ENCODE results near the gene ARHGAP18. TPM values are rescaled to one million over a fixed set of nuclear protein-coding genes. Genes with fewer than 3 reads are reported as not detected.

ARHGAP18 gene
- total and polyA plus RNA-seq, 12 donors, result 2.2 to 15.4 (median 4.1) TPM

GRCh38 chr6:129661536-129662405 is 48.2 kb downstream of the ARHGAP18 start:
- H3K4me3 ChIP-seq, result no peak overlapping the region
- H3K27ac ChIP-seq, result peak overlapping the region in 2 of 10 donors; percentile 7
- H3K27me3 ChIP-seq, result no peaks in the 10 kb centered on the region
- no peaks in the 10 kb centered on the region for H3K9me3 ChIP-seq
- peaks cover 0 to 59% (median 27%) of the 10 kb centered on the region in 9 donors for H3K4me1 ChIP-seq
- ATAC-seq (no peak), DNase-seq (no peak)
- intact Hi-C loops (cut with DNase I), result loop anchor here in 1 of 10 donors (10.0 kb wide), 1 partner anchor 53 kb away; the partner anchor contains the start of gene ARHGAP18
- no peaks in the 10 kb centered on the region for H3K36me3 ChIP-seq
- WGBS, 2 donors, result 75 to 81% methylated on average over 7 of the region's 7 CpGs
- TF ChIP-seq CTCF (IDR thresholded peaks at IDR 0.05), result no peak

- no peak for TF ChIP-seq CTCF (IDR thresholded peaks at IDR 0.05)
- 40 to 42% methylated on average over 2 of the region's 2 CpGs for WGBS, 2 donors
- H3K4me1 ChIP-seq, result peaks cover 0 to 49% (median 24%) of the 10 kb centered on the region in 9 donors
- peak overlapping the region; percentile 26 to 88 (median 68) for H3K27ac ChIP-seq
- DNase-seq (no peak), ATAC-seq (peak in 2 of 8 donors; percentile 9 to 10)
- intact Hi-C loops (cut with DNase I), result loop anchor here in 1 of 10 donors (10.0 kb wide), 1 partner anchor 54 kb away; the partner anchor contains the start of gene ARHGAP18
- no peaks in the 10 kb centered on the region for H3K9me3 ChIP-seq
- H3K4me3 ChIP-seq, result peak overlapping the region in 9 of 10 donors; percentile 13 to 53 (median 39)
- no peaks in the 10 kb centered on the region for H3K36me3 ChIP-seq
- H3K27me3 ChIP-seq, result no peaks in the 10 kb centered on the region
Measured at GRCh38 chr6:129660346-129660676, 49.7 kb downstream of the ARHGAP18 start.

GRCh38 chr6:129659590-129660345 is 50.2 kb downstream of the ARHGAP18 start:
- peaks cover 0 to 49% (median 20%) of the 10 kb centered on the region in 9 donors for H3K4me1 ChIP-seq
- H3K9me3 ChIP-seq, result no peaks in the 10 kb centered on the region
- no peaks in the 10 kb centered on the region for H3K36me3 ChIP-seq
- no peak for TF ChIP-seq CTCF (IDR thresholded peaks at IDR 0.05)
- H3K27ac ChIP-seq, result peak overlapping the region in 9 of 10 donors; percentile 33 to 88 (median 69)
- DNase-seq (peak in 1 of 2 donors; percentile 44), ATAC-seq (peak; percentile 64 to 91 (median 82))
- peak overlapping the region in 9 of 10 donors; percentile 13 to 53 (median 39) for H3K4me3 ChIP-seq
- H3K27me3 ChIP-seq, result no peaks in the 10 kb centered on the region
- intact Hi-C loops (cut with DNase I), result loop anchor here in 1 of 10 donors (10.0 kb wide), 1 partner anchor 55 kb away; the partner anchor contains the start of gene ARHGAP18
- 66% methylated on average over 14 of the region's 14 CpGs for WGBS, 2 donors

- H3K36me3 ChIP-seq, result no peaks in the 10 kb centered on the region
- H3K4me1 ChIP-seq, result peaks cover 0 to 44% (median 20%) of the 10 kb centered on the region in 9 donors
- no peak for DNase-seq
- no peaks in the 10 kb centered on the region for H3K9me3 ChIP-seq
- intact Hi-C loops (cut with DNase I), result no loop called here
- TF ChIP-seq CTCF (IDR thresholded peaks at IDR 0.05), result no peak
- no peak overlapping the region for H3K4me3 ChIP-seq
- WGBS, 2 donors, result 93% methylated on average over 3 of the region's 3 CpGs
- ATAC-seq, result no peak
- H3K27ac ChIP-seq, result peak overlapping the region in 3 of 10 donors; percentile 61 to 88 (median 70)
- no peaks in the 10 kb centered on the region for H3K27me3 ChIP-seq
Measured at GRCh38 chr6:129659167-129659566, 50.8 kb downstream of the ARHGAP18 start.
